Keratinocyte (primary cell): ENCODE results near the gene ZNF777. TPM values are rescaled to one million over a fixed set of nuclear protein-coding genes. Genes with fewer than 3 reads are reported as not detected.

Experiments
- DNase-seq: peaks from one replicate; pipeline ENCODE4 v3.0.0-alpha.2; 2011; ENCODE audit warnings: low read depth, missing footprints, low spot score
- FAIRE-seq: peaks from 2 replicates; lab custom pipeline; 2011; peaks lifted over from hg19 to GRCh38; lab: Jason Lieb, UNC
- H2AFZ ChIP-seq: 2 replicates; pipeline ENCODE4 v1.6.0; 2012; ENCODE audit warnings: low read length, control low read depth, inconsistent platforms; ENCODE audit not compliant: control insufficient read depth
- H3K27ac ChIP-seq: 2 replicates; pipeline ENCODE4 v1.5.1; 2011; ENCODE audit warnings: low read length; ENCODE audit not compliant: control insufficient read depth, insufficient read depth
- H3K27me3 ChIP-seq: 3 replicates; pipeline ENCODE4 v1.6.0; 2011; ENCODE audit warnings: low read length; ENCODE audit not compliant: control insufficient read depth, insufficient read depth; ENCODE audit errors: extremely low read depth
- H3K36me3 ChIP-seq, 2 experiments: 2 replicates in 1 of 2; 3 replicates in 1 of 2; pipeline ENCODE4 v1.5.1; 2011; ENCODE audit warnings: low read length in 2 of 2, mild to moderate bottlenecking in 1 of 2; ENCODE audit not compliant: control insufficient read depth in 2 of 2, insufficient read depth in 2 of 2; ENCODE audit errors: extremely low read depth in 1 of 2
- H3K4me1 ChIP-seq: 3 replicates; pipeline ENCODE4 v1.5.1; 2011; ENCODE audit warnings: low read length; ENCODE audit not compliant: control insufficient read depth, insufficient read depth; ENCODE audit errors: extremely low read depth
- H3K4me2 ChIP-seq: 3 replicates; pipeline ENCODE4 v1.6.0; 2011; ENCODE audit warnings: low read depth, low read length; ENCODE audit not compliant: control insufficient read depth, insufficient read depth; ENCODE audit errors: extremely low read depth
- H3K4me3 ChIP-seq, 3 experiments: fragments of 200-600 bp in 1 of 3; sonication (generic) in 1 of 3; 2 replicates in 2 of 3; 3 replicates in 1 of 3; pipeline ENCODE4 v1.5.1; 2011 to 2016; ENCODE audit warnings: low read length in 3 of 3, mild to moderate bottlenecking in 3 of 3, control low read depth in 2 of 3, inconsistent platforms in 1 of 3, low read depth in 1 of 3, mixed read lengths in 1 of 3, mixed run types in 1 of 3, moderate library complexity in 1 of 3; ENCODE audit not compliant: control insufficient read depth in 2 of 3, insufficient read depth in 2 of 3; ENCODE audit errors: extremely low read depth in 1 of 3
- H3K79me2 ChIP-seq: 2 replicates; pipeline ENCODE4 v1.6.0; 2012; ENCODE audit warnings: low read length; ENCODE audit not compliant: control insufficient read depth, insufficient read depth
- H3K9ac ChIP-seq: 3 replicates; pipeline ENCODE4 v1.6.0; 2011; ENCODE audit warnings: low read length; ENCODE audit not compliant: control insufficient read depth, insufficient read depth; ENCODE audit errors: extremely low read depth
- H3K9me1 ChIP-seq: 3 replicates; pipeline ENCODE4 v1.6.0; 2011; ENCODE audit warnings: low read length; ENCODE audit not compliant: control insufficient read depth, insufficient read depth; ENCODE audit errors: extremely low read depth
- H3K9me3 ChIP-seq: 2 replicates; pipeline ENCODE4 v1.5.1; 2012; ENCODE audit warnings: low read depth, low read length; ENCODE audit not compliant: control insufficient read depth
- H4K20me1 ChIP-seq: 3 replicates; pipeline ENCODE4 v1.6.0; 2011; ENCODE audit warnings: low read length; ENCODE audit not compliant: control insufficient read depth, insufficient read depth; ENCODE audit errors: extremely low read depth
- EZH2 ChIP-seq: IDR thresholded peaks from one replicate; pipeline ENCODE4 v1.6.1; 2012; ENCODE audit warnings: inconsistent platforms, mild to moderate bottlenecking, low read length, moderate library complexity
- dilution Hi-C: fragments of 300-500 bp; cut with MboI; formaldehyde crosslinking; loops from one replicate; pipeline ENCODE4 v1.7.0; 2020; ENCODE audit warnings: low sequenced_read_pairs; ENCODE audit not compliant: extremely low pct_ligation_motif_present
- polyA plus RNA-seq, 5 experiments: library from polyadenylated mRNA; depleted of rRNA in 3 of 5; stranded (reverse) in 3 of 5; stranded (forward) in 1 of 5; unstranded in 1 of 5; fragments of >200 nt; gene quantifications; 1 replicate in 1 of 5; 2 replicates in 3 of 5; 3 replicates in 1 of 5; pipeline versions ENCODE4 v1.2.1 to v1.2.3, GENCODE V29; 2011 to 2012; ENCODE audit warnings: missing spikeins in 2 of 5, low read depth in 1 of 5, low replicate concordance in 1 of 5
- TF ChIP-seq, protein P1 (sequence below), 3 experiments: IDR thresholded peaks in 1 of 3; conservative IDR thresholded peaks in 1 of 3; optimal IDR thresholded peaks in 1 of 3; 2 replicates in 2 of 3; 3 replicates in 1 of 3; pipeline versions ENCODE3 to v1.5.1; 2011; ENCODE audit warnings: low read length in 3 of 3, mild to moderate bottlenecking in 3 of 3, moderate library complexity in 2 of 3, control low read depth in 1 of 3, inconsistent platforms in 1 of 3; ENCODE audit not compliant: insufficient read depth in 2 of 3; ENCODE audit errors: extremely low read depth in 1 of 3

The ZNF777 gene
- polyA plus RNA-seq, 1 donor (not counting 4 experiments of a cell fraction or from before 2014, with no cell fraction given): 4.8 TPM

DNA sequence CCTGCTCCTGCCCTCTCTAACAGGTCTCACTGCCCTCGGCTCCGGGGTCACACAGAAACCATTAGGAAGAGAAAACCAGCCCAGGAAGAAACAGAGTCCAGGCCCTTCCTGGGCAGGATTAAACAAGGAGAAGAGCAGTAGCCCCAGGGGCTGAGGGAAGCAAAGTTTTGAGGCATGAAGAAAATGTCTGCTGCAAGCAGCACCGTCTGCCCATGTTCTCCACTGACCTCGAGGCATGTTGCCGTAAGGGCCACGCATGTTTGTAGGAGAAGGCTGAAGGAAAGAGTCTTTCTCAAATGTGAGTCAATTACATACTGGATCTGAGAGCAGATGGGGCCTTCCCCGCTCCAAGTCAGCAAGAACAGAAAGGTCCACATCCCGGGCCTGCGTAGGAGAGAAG is 32.5 kb upstream of the ZNF777 start:
- H2AFZ ChIP-seq: no peak overlapping the region
- H3K9me3 ChIP-seq: no peaks in the 10 kb centered on the region
- FAIRE-seq (no peak), DNase-seq (no peak)
- no peak overlapping the region for H3K27ac ChIP-seq
- H3K4me3 ChIP-seq: no peak overlapping the region
- H4K20me1 ChIP-seq: no peaks in the 10 kb centered on the region
- H3K4me2 ChIP-seq: no peak overlapping the region
- TF ChIP-seq EZH2: no peak
- TF ChIP-seq, protein P1, sequence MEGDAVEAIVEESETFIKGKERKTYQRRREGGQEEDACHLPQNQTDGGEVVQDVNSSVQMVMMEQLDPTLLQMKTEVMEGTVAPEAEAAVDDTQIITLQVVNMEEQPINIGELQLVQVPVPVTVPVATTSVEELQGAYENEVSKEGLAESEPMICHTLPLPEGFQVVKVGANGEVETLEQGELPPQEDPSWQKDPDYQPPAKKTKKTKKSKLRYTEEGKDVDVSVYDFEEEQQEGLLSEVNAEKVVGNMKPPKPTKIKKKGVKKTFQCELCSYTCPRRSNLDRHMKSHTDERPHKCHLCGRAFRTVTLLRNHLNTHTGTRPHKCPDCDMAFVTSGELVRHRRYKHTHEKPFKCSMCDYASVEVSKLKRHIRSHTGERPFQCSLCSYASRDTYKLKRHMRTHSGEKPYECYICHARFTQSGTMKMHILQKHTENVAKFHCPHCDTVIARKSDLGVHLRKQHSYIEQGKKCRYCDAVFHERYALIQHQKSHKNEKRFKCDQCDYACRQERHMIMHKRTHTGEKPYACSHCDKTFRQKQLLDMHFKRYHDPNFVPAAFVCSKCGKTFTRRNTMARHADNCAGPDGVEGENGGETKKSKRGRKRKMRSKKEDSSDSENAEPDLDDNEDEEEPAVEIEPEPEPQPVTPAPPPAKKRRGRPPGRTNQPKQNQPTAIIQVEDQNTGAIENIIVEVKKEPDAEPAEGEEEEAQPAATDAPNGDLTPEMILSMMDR (optimal IDR thresholded peaks at IDR 0.05 in 1 of 3, IDR thresholded peaks at IDR 0.05 in 1 of 3, conservative IDR thresholded peaks at IDR 0.05 in 1 of 3; ENCODE audit: extremely low read depth in 1 of 3, insufficient read depth in 2 of 3, low read length in 3 of 3): no peak
- H3K4me1 ChIP-seq: peaks cover 7% of the 10 kb centered on the region
- H3K9ac ChIP-seq: no peak overlapping the region
- peaks cover 37% of the 10 kb centered on the region for H3K79me2 ChIP-seq
- peaks cover 30 to 36% of the 10 kb centered on the region in 2 experiments for H3K36me3 ChIP-seq
- dilution Hi-C loops: no loop called here
- no peaks in the 10 kb centered on the region for H3K9me1 ChIP-seq
- no peaks in the 10 kb centered on the region for H3K27me3 ChIP-seq

DNA sequence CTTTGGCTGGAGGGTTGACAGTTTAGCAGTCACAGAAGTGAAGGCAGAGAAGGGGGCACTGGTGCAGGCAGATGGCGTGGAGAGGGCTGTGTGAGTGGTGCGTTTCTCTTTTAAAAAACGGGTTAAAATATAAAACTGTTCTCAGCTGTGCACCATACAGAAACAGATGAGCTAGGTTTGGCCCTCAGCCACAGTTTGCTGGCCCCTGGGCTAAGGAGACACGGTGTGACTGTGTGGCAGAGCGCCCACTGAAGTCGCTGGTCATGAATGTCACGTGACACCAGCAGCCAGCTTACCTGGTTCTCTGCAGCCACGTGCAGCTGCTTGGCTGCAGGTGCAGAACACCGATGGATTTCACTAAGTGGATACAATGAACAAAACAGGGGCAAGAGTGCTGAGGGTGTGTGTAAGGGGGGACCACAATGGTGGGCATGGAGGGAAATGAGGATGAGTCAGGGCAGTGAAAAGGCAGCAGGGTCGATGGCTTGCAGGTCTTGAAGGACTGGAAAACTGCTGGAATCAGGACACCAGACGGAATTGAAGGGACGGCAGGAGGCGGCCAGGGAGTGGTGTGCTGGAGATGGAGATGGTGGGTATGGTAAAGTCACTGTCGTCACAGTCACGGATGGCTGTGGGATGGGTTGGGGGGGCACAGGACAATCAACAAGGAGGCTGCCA is 29.4 kb upstream of the ZNF777 start:
- no peak overlapping the region for H3K27ac ChIP-seq
- no peaks in the 10 kb centered on the region for H3K9me3 ChIP-seq
- H3K4me1 ChIP-seq: no peaks in the 10 kb centered on the region
- H3K9me1 ChIP-seq: no peaks in the 10 kb centered on the region
- dilution Hi-C loops: no loop called here
- TF ChIP-seq, protein P1 (optimal IDR thresholded peaks at IDR 0.05 in 1 of 3, IDR thresholded peaks at IDR 0.05 in 1 of 3, conservative IDR thresholded peaks at IDR 0.05 in 1 of 3; ENCODE audit: extremely low read depth in 1 of 3, insufficient read depth in 2 of 3, low read length in 3 of 3): no peak
- TF ChIP-seq EZH2: no peak
- H3K36me3 ChIP-seq: peaks cover 36 to 42% of the 10 kb centered on the region in 2 experiments
- FAIRE-seq (no peak), DNase-seq (no peak)
- peaks cover 24% of the 10 kb centered on the region for H3K79me2 ChIP-seq
- H4K20me1 ChIP-seq: no peaks in the 10 kb centered on the region
- no peak overlapping the region for H2AFZ ChIP-seq
- no peak overlapping the region for H3K9ac ChIP-seq
- no peak overlapping the region for H3K4me2 ChIP-seq
- no peaks in the 10 kb centered on the region for H3K27me3 ChIP-seq
- H3K4me3 ChIP-seq: no peak overlapping the region
